Activated T-helper 1 cell treated with anti-CD3 and anti-CD28 coated beads, Interleukin-12 subunit alpha, Interleukin-12 subunit beta, Interleukin-2, Interleukin-4 antibody, amounts not matched to agents 30 ng/mL and 10 ng/mL and 1 ng/mL, durations not matched to agents 14 hours and 24 hours and 36 hours (primary cell): ENCODE measurements around the gene SLC2A14. TPM values are rescaled to one million over a fixed set of nuclear protein-coding genes. Genes with fewer than 3 reads are reported as not detected.
"Not testable (repeated sequence)": the region's sequence is repeated elsewhere in the genome, so short reads cannot be mapped to it uniquely, and the experiment has no call there.

Source experiments
- DNase-seq: peaks from one replicate; pipeline ENCODE4 v3.0.0; 2021; ENCODE audit warnings: low spot score
- H3K27ac Mint-ChIP-seq: one replicate; pipeline ENCODE4 v1.8.0; 2021; ENCODE audit warnings: mild to moderate bottlenecking, mixed read lengths
- H3K27me3 Mint-ChIP-seq: one replicate; pipeline ENCODE4 v1.8.0; 2022; ENCODE audit warnings: mild to moderate bottlenecking, moderate library complexity, mixed read lengths; ENCODE audit not compliant: insufficient read depth
- H3K36me3 Mint-ChIP-seq: one replicate; pipeline ENCODE4 v1.8.0; 2021; ENCODE audit warnings: low read depth, mixed read lengths
- H3K4me1 Mint-ChIP-seq: one replicate; pipeline ENCODE4 v1.8.0; 2021; ENCODE audit warnings: low read depth, mixed read lengths
- H3K4me3 Mint-ChIP-seq: one replicate; pipeline ENCODE4 v1.8.0; 2021; ENCODE audit warnings: mild to moderate bottlenecking, moderate library complexity, mixed read lengths
- H3K9me3 Mint-ChIP-seq: one replicate; pipeline ENCODE4 v1.8.0; 2021; ENCODE audit warnings: mixed read lengths
- intact Hi-C: fragments of 100-400 bp; cut with micrococcal nuclease; formaldehyde crosslinking; loops from one replicate; pipeline ENCODE4 v1.15.1; 2024
- total RNA-seq: library from RNA; stranded (reverse); gene quantifications from 2 replicates; pipeline ENCODE4 v1.2.3, GENCODE V29; 2022

The SLC2A14 gene
- total RNA-seq, 1 donor from 2014 or later, result 0.10 TPM

- H3K27me3 Mint-ChIP-seq, result no peaks in the 10 kb centered on the region
- H3K36me3 Mint-ChIP-seq, result no peaks in the 10 kb centered on the region
These were observed 27.0 kb upstream of the SLC2A14 start for GRCh38 chr12:7899755-7900154.

DNA sequence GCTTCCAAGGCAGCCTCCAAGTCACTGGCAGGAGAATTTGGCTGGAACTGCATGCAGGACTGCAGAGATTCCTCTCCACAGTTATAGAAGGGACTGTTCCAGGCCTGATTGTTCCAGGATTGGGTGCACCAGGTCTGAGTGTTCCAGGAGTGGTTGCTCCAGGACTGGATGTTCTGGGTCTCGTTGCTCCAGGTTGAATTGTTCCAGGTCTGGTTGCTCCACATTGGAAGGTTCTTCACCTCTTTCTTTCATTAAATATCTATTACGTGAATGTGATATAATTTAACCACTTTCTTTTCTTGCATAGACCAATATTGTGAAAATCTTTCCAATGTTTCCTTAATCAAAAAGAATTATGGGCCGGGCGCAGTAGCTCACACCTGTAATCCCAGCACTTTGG, 24.0 kb upstream of the SLC2A14 start:
- intact Hi-C loops, H3K27ac Mint-ChIP-seq, H3K27me3 Mint-ChIP-seq, H3K4me3 Mint-ChIP-seq, H3K4me1 Mint-ChIP-seq, DNase-seq, H3K9me3 Mint-ChIP-seq, H3K36me3 Mint-ChIP-seq: not testable (repeated sequence)

More at GRCh38 chr12:7899755-7900154, 27.0 kb upstream of the SLC2A14 start:
- intact Hi-C loops, result no loop called here
- Mint-ChIP-seq H3K4me1 (no peaks in the 10 kb centered on the region), H3K4me3 (no peak overlapping the region), H3K27ac (no peak overlapping the region), H3K9me3 (no peaks in the 10 kb centered on the region)
- DNase-seq, result no peak

GRCh38 chr12:7892186-7892980, 19.7 kb upstream of the SLC2A14 start:
- no peaks in the 10 kb centered on the region for H3K9me3 Mint-ChIP-seq
- no peak overlapping the region for H3K4me3 Mint-ChIP-seq
- H3K36me3 Mint-ChIP-seq, result no peaks in the 10 kb centered on the region
- intact Hi-C loops, result no loop called here
- H3K27ac Mint-ChIP-seq, result no peak overlapping the region
- peaks cover 5% of the 10 kb centered on the region for H3K27me3 Mint-ChIP-seq
- DNase-seq, result no peak
- no peaks in the 10 kb centered on the region for H3K4me1 Mint-ChIP-seq

- intact Hi-C loops, result no loop called here
- Mint-ChIP-seq H3K9me3 (no peaks in the 10 kb centered on the region), H3K4me3 (no peak overlapping the region), H3K4me1 (no peaks in the 10 kb centered on the region), H3K27ac (no peak overlapping the region), H3K27me3 (peaks cover 9% of the 10 kb centered on the region), H3K36me3 (no peaks in the 10 kb centered on the region)
- DNase-seq, result no peak
These were observed 12.0 kb upstream of the SLC2A14 start for GRCh38 chr12:7884689-7885088.

DNA sequence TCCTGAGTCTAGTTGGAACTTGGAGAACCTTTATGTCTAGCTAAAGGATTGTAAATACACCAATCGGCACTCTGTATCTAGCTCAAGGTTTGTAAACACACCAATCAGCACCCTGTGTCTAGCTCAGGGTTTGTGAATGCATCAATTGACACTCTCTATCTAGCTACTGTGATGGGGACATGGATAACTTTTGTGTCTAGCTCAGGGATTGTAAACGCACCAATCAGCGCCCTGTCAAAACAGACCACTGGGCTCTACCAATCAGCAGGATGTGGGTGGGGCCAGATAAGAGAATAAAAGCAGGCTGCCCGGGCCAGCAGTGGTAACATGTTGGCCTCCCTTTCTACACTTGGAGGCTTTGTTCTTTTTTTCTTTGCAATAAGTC, 9.0 kb upstream of the SLC2A14 start:
- H3K27me3 Mint-ChIP-seq, H3K27ac Mint-ChIP-seq, H3K9me3 Mint-ChIP-seq, H3K4me1 Mint-ChIP-seq, intact Hi-C loops, H3K4me3 Mint-ChIP-seq, DNase-seq, H3K36me3 Mint-ChIP-seq: not testable (repeated sequence)

- DNase-seq, H3K4me3 Mint-ChIP-seq, intact Hi-C loops, H3K36me3 Mint-ChIP-seq, H3K4me1 Mint-ChIP-seq, H3K27me3 Mint-ChIP-seq, H3K9me3 Mint-ChIP-seq, H3K27ac Mint-ChIP-seq: not testable (repeated sequence)
These were observed 8.4 kb upstream of the SLC2A14 start for GRCh38 chr12:7880952-7881735.

DNA sequence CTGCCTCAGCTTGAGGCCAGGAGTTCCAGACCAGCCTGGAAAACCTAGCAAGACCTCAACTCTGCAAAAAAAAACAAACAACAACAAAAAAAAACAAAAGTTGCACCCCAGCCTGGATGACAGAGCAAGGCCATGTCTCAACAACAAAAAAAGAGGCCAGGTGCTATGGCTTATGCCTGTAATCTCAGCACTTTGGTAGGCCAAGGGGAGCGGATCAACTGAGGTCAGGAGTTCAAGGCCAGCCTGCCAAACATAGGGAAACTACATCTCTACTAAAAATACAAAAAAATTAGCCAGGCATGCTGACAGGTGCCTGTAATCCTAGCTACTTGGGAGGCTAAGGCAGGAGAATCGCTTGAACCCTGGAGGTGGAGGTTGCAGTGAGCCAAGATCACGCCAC, 6.5 kb upstream of the SLC2A14 start:
- Mint-ChIP-seq H3K36me3 (no peaks in the 10 kb centered on the region), H3K9me3 (no peaks in the 10 kb centered on the region), H3K4me3 (no peak overlapping the region), H3K4me1 (no peaks in the 10 kb centered on the region), H3K27ac (no peak overlapping the region), H3K27me3 (peaks cover 6% of the 10 kb centered on the region)
- no peak for DNase-seq
- intact Hi-C loops, result no loop called here

- H3K27ac Mint-ChIP-seq, result no peak overlapping the region
- H3K36me3 Mint-ChIP-seq, result peaks cover 2% of the 10 kb centered on the region
- no peaks in the 10 kb centered on the region for H3K4me1 Mint-ChIP-seq
- H3K4me3 Mint-ChIP-seq, result no peak overlapping the region
- DNase-seq, result no peak
- H3K27me3 Mint-ChIP-seq, result peaks cover 19% of the 10 kb centered on the region
- intact Hi-C loops, result no loop called here
- H3K9me3 Mint-ChIP-seq, result no peaks in the 10 kb centered on the region
These were observed 4.7 kb upstream of the SLC2A14 start for GRCh38 chr12:7877420-7877819.

GRCh38 chr12:7870335-7870734, 2.4 kb downstream of the SLC2A14 start:
- intact Hi-C loops, result no loop called here
- H3K27me3 Mint-ChIP-seq, result peaks cover 42% of the 10 kb centered on the region
- no peak overlapping the region for H3K27ac Mint-ChIP-seq
- H3K9me3 Mint-ChIP-seq, result no peaks in the 10 kb centered on the region
- H3K36me3 Mint-ChIP-seq, result peaks cover 2% of the 10 kb centered on the region
- H3K4me1 Mint-ChIP-seq, result no peaks in the 10 kb centered on the region
- no peak for DNase-seq
- no peak overlapping the region for H3K4me3 Mint-ChIP-seq

DNA sequence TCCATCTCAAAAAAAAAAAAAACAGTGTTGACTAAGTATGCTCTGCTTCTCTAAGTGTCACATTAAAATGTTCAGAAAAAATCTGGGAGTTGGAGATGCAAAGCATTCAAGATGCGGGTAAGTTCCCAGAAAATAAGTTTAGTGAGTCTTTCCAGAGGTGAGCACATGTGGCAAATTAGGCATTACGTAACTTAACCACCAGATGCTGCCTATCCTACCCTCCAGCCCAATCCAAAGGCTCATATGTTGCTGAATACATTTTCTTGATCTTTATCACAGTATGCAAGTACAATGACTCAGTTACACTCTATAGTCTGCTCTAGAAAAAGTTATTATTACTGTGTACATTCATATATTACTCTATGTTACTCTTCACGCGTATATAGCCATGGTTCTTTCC, 3.6 kb downstream of the SLC2A14 start:
- H3K27ac Mint-ChIP-seq, result no peak overlapping the region
- no peak overlapping the region for H3K4me3 Mint-ChIP-seq
- H3K9me3 Mint-ChIP-seq, result no peaks in the 10 kb centered on the region
- H3K4me1 Mint-ChIP-seq, result no peaks in the 10 kb centered on the region
- peaks cover 2% of the 10 kb centered on the region for H3K36me3 Mint-ChIP-seq
- DNase-seq, result no peak
- intact Hi-C loops, result loop anchor here (10.0 kb wide), 1 partner anchor 366 kb away; no protein-coding TSS in a partner anchor
- H3K27me3 Mint-ChIP-seq, result peaks cover 40% of the 10 kb centered on the region

DNA sequence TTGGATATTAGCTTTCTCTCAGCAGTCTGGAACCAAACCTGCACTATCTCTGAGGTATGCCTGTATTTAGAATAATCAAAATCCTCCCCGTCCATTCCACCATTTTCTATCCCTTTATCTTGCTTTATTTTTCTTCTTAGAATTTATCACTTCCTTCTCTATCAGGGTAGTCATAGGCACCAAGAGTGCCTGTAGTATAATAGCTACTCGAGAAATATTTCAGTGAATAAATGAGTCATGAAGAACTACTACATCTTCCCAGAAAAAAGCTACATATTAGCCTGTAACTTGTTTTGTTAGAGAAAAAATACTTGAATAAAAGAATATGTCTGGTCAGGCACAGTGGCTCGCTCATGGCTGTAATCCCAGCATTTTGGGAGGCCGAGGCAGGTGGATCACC, 4.3 kb downstream of the SLC2A14 start:
- Mint-ChIP-seq H3K36me3 (no peaks in the 10 kb centered on the region), H3K4me3 (no peak overlapping the region), H3K27me3 (peaks cover 33% of the 10 kb centered on the region), H3K9me3 (no peaks in the 10 kb centered on the region), H3K27ac (no peak overlapping the region), H3K4me1 (no peaks in the 10 kb centered on the region)
- DNase-seq, result no peak
- intact Hi-C loops, result loop anchor here (10.0 kb wide), 1 partner anchor 366 kb away; no protein-coding TSS in a partner anchor

GRCh38 chr12:7864601-7865150, 8.0 kb downstream of the SLC2A14 start:
- no peak for DNase-seq
- peaks cover 7% of the 10 kb centered on the region for H3K27me3 Mint-ChIP-seq
- no peak overlapping the region for H3K27ac Mint-ChIP-seq
- H3K9me3 Mint-ChIP-seq, result no peaks in the 10 kb centered on the region
- no peak overlapping the region for H3K4me3 Mint-ChIP-seq
- intact Hi-C loops, result loop anchor here (10.0 kb wide), 1 partner anchor 370 kb away; no protein-coding TSS in a partner anchor
- H3K36me3 Mint-ChIP-seq, result no peaks in the 10 kb centered on the region
- peaks cover 13% of the 10 kb centered on the region for H3K4me1 Mint-ChIP-seq

DNA sequence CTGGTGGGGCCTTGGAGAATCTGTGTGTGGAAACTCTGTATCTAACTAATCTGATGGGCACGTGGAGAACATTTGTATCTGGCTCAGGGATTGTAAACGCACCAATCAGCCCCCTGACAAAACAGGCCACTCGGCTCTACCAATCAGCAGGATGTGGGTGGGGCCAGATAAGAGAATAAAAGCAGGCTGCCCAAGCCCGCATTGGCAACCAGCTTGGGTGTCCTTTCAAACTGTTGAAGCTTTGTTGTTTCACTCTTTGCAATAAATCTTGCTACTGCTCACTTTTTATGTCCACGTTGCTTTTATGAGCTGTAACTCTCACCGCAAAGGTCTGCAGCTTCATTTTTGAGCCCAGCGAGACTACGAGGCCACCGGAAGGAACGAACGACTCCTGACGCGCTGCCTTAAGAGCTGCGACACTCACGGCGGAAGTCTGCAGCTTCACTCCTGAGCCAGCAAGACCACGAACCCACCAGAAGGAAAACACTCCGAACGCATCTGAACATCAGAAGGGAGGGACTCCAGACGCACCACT, 9.8 kb downstream of the SLC2A14 start:
- H3K36me3 Mint-ChIP-seq, DNase-seq, H3K9me3 Mint-ChIP-seq, H3K27me3 Mint-ChIP-seq: not testable (repeated sequence)
- Mint-ChIP-seq H3K4me3 (peak overlapping the region; percentile 50), H3K27ac (peak overlapping the region; percentile 31), H3K4me1 (peaks cover 21% of the 10 kb centered on the region)
- intact Hi-C loops, result loop anchor here (10.0 kb wide), 1 partner anchor 372 kb away; no protein-coding TSS in a partner anchor
